ENCODE results near the gene FZD1.

Gene FZD1

DNA sequence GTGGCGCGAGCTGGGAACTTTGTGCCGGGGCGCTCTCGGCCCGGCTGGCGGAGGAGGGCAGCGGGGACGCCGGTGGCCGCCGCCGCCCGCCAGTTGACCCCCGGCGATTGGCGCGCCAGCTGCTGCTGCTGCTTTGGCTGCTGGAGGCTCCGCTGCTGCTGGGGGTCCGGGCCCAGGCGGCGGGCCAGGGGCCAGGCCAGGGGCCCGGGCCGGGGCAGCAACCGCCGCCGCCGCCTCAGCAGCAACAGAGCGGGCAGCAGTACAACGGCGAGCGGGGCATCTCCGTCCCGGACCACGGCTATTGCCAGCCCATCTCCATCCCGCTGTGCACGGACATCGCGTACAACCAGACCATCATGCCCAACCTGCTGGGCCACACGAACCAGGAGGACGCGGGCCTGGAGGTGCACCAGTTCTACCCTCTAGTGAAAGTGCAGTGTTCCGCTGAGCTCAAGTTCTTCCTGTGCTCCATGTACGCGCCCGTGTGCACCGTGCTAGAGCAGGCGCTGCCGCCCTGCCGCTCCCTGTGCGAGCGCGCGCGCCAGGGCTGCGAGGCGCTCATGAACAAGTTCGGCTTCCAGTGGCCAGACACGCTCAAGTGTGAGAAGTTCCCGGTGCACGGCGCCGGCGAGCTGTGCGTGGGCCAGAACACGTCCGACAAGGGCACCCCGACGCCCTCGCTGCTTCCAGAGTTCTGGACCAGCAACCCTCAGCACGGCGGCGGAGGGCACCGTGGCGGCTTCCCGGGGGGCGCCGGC lies 870 bp downstream of the FZD1 start:
- peak; percentile 51 for DNase-seq (ENCODE audit: low read depth, low spot score)

DNA sequence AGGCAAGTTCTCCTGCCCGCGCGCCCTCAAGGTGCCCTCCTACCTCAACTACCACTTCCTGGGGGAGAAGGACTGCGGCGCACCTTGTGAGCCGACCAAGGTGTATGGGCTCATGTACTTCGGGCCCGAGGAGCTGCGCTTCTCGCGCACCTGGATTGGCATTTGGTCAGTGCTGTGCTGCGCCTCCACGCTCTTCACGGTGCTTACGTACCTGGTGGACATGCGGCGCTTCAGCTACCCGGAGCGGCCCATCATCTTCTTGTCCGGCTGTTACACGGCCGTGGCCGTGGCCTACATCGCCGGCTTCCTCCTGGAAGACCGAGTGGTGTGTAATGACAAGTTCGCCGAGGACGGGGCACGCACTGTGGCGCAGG lies 1.4 kb downstream of the FZD1 start:
- DNase-seq (ENCODE audit: low read depth, low spot score) = no peak

DNA sequence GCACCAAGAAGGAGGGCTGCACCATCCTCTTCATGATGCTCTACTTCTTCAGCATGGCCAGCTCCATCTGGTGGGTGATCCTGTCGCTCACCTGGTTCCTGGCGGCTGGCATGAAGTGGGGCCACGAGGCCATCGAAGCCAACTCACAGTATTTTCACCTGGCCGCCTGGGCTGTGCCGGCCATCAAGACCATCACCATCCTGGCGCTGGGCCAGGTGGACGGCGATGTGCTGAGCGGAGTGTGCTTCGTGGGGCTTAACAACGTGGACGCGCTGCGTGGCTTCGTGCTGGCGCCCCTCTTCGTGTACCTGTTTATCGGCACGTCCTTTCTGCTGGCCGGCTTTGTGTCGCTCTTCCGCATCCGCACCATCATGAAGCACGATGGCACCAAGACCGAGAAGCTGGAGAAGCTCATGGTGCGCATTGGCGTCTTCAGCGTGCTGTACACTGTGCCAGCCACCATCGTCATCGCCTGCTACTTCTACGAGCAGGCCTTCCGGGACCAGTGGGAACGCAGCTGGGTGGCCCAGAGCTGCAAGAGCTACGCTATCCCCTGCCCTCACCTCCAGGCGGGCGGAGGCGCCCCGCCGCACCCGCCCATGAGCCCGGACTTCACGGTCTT lies 1.9 kb downstream of the FZD1 start:
- no peak for DNase-seq (ENCODE audit: low read depth, low spot score)

DNA sequence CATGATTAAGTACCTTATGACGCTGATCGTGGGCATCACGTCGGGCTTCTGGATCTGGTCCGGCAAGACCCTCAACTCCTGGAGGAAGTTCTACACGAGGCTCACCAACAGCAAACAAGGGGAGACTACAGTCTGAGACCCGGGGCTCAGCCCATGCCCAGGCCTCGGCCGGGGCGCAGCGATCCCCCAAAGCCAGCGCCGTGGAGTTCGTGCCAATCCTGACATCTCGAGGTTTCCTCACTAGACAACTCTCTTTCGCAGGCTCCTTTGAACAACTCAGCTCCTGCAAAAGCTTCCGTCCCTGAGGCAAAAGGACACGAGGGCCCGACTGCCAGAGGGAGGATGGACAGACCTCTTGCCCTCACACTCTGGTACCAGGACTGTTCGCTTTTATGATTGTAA lies 2.5 kb downstream of the FZD1 start:
- no peak for DNase-seq (ENCODE audit: low read depth, low spot score)

DNA sequence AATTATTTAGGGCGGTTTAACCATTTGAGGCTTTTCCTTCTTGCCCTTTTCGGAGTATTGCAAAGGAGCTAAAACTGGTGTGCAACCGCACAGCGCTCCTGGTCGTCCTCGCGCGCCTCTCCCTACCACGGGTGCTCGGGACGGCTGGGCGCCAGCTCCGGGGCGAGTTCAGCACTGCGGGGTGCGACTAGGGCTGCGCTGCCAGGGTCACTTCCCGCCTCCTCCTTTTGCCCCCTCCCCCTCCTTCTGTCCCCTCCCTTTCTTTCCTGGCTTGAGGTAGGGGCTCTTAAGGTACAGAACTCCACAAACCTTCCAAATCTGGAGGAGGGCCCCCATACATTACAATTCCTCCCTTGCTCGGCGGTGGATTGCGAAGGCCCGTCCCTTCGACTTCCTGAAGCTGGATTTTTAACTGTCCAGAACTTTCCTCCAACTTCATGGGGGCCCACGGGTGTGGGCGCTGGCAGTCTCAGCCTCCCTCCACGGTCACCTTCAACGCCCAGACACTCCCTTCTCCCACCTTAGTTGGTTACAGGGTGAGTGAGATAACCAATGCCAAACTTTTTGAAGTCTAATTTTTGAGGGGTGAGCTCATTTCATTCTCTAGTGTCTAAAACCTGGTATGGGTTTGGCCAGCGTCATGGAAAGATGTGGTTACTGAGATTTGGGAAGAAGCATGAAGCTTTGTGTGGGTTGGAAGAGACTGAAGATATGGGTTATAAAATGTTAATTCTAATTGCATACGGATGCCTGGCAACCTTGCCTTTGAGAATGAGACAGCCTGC lies 3.1 kb downstream of the FZD1 start:
- DNase-seq (ENCODE audit: low read depth, low spot score) = no peak

DNA sequence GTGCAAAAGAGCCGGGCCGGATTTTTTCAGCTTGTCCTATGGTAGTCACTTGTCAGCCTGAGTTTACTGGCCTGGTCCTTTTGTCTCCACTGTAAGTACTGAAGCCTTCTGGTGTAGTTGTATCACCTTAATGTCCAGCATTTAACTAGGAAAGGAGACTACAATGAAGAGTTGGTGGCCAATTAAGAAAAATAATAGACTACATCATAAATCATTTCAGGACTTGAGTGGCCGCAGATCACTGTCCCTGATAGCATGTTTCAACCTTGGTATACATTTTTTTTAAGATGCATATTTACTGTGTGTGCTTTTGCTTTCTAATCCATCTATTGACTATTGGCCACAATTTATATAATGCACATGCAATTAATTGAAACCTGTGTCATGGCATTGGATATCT lies 6.1 kb downstream of the FZD1 start:
- no peak for DNase-seq (ENCODE audit: low read depth, low spot score)

DNA sequence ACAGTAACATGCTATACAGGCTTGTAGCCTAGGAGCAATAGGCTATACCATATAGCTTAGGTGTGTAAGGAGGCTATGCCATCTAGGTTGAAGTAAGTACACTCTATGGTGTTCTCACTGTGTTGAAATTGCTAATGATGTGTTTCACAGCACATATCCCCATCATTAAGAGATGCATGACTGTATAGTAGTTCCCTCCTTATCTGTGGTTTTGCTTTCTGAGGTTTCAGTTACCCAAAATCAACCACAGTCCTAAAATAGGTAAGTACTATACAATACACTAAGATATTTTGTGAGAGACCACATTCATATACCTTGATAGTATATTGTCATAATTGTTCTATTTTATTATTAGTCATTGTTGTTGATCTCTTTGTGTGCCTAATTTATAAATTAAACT lies 12.7 kb downstream of the FZD1 start:
- no peak for DNase-seq (ENCODE audit: low read depth, low spot score)

DNA sequence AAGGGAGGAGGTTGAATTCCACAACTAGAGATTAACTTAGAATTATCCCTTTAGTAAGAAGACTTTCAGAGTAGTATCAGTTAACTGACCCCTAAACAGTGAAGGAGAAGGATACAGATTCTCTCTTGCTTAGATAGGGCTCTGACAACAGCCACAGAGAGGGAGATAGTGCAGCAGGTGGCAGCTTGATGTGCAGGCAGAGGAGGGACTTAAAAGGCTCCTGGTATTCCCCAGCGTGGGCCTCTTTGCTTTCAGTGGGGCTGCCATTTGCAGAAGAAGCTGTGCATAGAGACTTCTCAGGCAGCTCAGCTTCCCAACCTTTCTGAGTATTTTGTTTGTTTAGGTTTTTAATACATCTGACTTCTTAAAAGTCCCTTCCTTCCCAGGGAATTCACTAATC lies 16.0 kb downstream of the FZD1 start:
- DNase-seq (ENCODE audit: low read depth, low spot score) = no peak

DNA sequence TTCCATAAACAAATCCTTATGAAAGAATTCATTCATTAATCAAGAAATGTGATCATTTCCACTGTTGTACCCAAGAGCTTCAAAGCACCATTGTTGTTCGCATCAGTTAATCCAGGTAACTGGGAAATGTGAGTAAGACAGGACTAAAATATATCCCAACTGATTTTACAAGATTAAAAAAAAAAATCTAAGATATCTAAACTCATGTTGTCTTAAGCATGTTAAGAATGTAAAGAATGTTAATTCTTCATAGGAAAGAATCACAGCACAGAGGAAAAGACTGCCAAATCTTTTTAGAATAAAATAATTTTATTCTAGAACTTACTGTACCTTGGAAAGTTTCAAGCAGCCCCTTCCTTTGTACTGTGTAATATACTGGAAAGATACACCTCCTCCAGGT lies 16.4 kb downstream of the FZD1 start:
- DNase-seq (ENCODE audit: low read depth, low spot score) = no peak

DNA sequence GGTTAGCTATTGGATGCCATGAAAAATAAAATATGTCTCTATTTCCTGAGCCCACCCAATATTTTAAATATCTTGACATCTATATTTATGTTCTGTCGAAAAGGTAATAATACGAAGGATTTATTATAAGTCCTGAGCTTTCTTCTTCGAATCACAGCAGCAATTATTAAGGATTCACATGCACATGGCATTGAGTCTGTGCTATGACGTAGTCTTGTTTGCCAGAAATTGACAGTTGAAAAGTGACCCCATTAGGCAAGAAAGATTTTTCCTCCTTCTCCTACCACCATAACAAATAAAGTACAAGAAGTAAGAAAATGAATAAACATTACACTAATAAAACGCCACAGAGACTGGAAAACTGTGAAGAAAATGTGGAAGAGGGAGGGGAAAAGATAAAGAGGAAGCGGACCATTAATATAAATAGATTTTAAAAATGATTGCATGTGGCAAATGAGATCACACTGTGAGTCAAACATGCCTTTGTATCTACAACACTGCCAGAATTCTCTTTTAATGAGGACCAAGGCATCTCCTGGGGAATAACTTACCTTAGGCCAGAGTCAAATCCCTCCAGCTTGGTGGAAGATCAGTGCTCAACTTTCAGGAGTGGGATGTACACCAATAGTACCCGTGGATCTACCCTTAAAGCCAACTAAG lies 21.6 kb downstream of the FZD1 start:
- DNase-seq (ENCODE audit: low read depth, low spot score) = no peak

DNA sequence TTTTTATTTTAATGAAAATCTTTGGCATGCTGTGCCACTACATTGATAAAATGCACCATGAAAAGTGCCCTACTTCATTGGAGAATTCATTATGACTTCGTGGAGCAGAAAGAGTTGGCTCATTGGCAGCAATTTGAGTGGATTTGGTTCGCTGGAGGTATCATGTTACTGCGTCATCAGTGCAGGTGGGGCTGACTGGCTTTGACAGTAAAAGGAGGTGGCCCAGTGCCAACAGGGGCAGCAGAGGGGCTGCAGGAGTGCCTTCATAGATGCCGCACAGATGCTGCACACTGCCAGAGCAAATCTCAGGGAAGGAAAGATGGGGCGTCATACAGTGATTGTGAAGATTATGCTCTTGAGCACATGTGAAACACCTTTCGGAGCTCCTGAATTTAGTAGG lies 22.2 kb downstream of the FZD1 start:
- DNase-seq (ENCODE audit: low read depth, low spot score) = no peak

DNA sequence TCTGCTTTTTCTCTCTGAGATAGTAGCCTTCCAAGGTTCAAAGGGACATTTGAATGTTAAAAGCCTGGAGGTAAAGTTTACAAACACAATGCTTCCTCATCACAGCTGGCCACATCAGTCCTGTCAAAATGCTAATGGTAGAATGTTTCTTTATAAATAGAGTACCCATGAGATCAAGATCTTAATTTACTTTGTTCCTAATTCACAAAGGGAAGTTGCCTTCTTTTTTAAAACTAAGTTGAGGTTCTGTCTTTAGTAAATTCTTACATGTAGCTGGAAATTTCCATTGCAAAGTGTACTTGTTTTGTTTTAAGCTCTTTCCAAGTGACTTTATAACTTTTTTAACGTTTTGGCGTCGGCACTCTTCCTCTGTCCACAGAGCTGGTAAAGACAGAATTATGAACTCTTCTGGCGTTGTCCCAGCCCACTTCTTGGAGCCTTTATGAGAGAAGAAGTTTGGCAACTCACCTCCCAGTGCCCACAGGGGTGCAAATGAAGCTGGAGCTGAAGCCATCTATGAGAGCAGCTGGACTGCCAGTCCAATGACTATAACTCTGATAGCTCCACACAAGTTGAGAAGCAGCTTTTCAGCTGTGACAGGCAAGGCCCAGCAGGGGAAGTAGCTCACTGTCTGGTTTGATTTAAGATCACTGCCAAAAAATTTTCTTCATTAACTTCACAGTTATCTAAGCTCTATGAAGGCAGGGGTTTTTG lies 23.3 kb downstream of the FZD1 start:
- DNase-seq (ENCODE audit: low read depth, low spot score) = no peak

DNA sequence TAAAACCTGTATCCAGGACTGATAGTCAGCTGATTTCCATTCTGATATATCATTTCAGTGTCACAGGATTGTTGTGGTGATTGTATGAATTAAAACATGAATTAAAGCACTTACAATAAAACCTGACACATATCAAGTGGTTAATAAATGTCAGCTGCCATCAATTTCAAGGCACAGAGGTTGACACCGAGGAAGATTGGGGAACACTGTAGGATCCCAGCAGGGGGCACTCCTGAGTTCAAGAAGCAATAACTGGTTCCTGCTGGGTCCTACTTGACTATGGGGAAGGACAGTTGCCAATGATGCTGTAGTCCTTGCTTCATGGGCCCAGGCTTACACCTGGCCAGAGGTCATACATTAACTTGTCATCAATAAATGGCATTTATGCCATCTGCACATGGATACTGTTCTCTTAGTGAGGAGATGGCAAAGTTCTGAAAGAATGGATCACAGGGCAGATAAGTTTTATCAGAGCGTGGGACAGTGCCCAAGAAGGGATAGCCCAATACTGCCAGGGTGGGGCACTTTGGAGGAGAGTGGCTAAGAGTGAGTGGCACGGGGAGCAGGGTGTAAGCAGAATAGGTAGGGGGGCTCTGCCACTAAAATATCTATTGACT lies 24.1 kb downstream of the FZD1 start:
- DNase-seq (ENCODE audit: low read depth, low spot score) = no peak

DNA sequence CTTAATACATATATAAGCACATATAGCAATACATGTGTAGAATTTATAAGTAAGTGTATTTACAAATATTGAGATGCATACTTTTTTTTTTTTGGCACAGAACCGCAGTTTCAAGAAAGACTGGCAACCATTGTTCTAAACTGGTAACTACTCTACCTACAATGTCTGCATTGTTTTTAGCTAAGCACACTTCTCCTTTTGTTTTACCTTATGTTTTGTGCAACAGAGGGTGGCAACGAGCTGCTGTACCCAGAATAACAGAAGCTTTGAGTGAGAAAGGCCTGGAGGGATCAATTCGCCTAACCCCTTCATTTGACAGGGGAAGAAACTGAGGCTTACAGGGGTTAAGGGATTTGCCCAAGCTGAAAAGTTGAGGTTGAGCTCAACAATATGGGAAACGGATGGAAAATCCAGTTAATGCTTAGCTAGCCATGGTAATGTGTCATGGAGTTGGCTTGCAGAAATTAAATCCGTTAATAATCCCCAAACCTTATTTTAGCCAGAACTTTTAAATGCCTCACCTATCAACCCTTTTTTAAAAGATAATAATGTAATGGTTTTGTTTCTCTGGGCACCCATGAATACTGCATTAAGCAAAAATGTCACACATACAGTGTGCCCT lies 25.5 kb downstream of the FZD1 start:
- DNase-seq (ENCODE audit: low read depth, low spot score) = no peak

DNA sequence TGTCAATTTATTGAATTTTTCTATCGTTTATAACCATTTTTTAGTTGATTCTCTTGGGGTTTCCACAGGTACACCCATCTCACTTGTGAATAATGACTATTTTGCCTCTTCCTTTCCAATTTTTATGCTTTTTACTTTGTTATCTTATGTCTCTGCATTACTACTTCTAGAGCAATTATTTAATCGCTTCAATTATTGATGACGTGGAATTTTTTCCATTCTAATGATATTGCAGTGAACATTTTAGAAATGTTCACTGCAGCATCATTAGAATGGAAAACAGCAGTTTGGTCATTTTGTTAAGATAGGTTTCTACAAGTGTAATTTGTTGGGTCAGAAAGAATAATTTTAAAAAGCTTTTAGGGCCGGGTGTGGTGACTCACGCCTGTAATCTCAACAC lies 27.1 kb downstream of the FZD1 start:
- no peak for DNase-seq (ENCODE audit: low read depth, low spot score)

DNA sequence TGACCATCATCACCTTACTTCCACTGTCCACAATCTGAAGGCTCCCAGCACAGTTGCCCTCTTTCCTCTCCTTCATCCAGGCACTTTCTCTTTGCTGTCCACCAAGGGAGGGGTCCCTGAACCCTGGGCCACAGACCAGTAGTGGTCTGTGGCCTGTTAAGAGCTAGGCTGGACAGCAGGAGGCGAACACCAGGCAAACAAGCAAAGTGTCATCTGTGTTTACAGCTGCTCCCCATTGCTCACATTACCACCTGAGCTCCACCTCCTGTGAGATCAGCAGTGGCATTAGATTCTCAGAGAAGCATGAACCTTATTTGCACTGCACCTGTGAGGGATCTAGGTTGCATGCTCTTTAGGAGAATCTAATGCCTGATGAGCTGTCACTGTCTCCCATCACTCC lies 27.7 kb downstream of the FZD1 start:
- DNase-seq (ENCODE audit: low read depth, low spot score) = no peak

DNA sequence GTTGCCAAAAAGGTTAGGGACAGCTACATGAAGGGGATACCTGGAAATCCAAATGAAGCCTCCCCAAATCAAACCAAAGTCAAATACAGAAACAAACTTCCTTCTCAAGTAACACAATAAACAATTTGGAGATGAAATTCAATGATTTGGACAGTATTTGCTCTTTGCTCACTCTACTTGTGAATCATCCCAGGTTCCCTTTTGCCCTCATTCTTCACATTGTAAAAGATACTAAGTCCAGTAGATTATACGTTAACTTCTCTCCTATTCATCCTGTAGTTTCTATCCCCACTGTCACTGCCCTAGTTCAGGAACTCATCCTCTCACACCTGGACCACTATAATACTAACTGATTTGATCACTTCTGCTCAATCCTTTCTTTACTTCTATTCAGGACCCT lies 28.3 kb downstream of the FZD1 start:
- DNase-seq (ENCODE audit: low read depth, low spot score) = no peak

DNA sequence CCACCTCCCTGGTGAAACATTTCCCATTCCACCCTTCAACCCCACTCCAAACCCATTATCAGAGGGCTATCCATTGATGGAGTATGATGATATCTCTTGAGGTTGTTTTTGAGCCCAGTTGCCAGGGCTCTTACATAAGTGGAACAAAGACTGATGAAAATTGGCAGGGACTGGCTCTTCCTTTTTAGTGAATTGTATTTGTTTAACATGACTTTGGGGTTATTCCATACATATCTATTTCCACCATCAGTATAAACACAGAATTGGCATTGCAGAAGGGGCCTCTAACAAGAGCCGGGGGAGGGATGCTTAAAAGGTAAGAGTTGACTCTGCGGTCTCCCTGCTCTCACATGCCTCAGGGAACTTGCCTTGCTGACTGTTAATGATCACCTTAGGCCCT lies 28.9 kb downstream of the FZD1 start:
- DNase-seq (ENCODE audit: low read depth, low spot score) = no peak

DNA sequence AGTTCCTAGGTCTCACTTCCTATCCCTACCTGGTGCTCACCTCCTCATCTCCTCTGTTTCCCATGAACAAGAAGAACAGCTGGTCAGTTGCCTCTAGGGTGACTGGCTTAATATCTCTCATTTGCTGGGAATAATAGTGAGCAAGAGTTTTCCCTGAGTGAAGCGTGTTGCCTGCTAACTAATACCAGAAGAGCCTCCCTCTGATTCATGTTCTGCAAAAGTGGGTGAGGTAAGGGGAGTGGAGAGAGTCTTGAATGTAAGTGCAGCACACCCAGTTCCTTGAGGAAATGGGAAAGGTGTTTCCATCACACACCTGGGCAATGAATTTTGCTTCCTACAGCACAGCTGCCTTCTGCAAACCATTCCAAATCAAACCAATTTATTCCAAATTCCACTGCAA lies 29.6 kb downstream of the FZD1 start:
- DNase-seq (ENCODE audit: low read depth, low spot score) = no peak

DNA sequence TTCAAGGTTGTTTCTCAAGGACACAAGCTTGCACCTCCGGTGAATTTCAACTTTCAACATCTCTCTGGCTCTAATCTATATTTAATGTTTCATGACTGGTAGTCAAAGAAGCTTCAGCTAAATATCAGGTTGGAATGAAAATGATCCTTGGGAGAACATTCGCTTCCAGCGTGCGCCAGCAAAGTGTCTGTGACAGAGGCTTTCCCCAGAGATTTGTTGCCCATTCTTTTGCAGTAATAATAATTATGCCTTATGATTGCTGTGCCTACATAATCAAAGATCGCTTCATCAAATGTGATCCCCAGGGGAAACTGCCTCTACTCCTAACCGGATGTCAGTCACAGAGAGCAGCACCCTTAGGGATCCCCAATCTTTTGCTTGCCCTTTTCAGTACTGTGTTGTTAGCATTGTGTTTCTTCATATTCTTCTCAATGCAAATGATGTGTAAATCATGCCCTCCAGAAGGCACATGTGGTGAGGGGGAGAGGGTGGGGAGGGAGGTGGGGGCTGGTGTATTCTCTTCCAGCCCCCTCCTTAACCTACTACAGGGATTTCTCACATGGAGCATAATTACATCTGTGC lies 30.5 kb downstream of the FZD1 start:
- DNase-seq (ENCODE audit: low read depth, low spot score) = no peak

DNA sequence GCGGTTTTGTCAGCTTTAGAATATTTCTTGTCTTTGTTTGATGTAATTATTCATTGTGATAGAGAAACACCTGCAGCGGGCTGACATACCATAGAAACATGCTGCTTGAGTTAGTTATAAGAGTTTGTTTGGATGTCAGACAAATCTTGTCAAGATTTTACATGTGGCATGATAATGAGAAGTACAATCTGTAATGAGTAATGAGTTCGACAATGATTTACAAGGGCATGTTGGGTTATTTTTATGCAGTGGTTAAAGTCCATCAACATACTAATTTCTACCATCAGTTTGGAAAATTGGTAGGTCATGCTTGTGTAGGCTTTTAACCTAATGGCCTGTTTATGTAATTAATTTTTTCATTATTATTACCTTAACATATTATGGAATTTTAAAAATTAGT lies 31.3 kb downstream of the FZD1 start:
- no peak for DNase-seq (ENCODE audit: low read depth, low spot score)
